ENCODE data around the gene RPL39L.

The RPL39L gene

DNA sequence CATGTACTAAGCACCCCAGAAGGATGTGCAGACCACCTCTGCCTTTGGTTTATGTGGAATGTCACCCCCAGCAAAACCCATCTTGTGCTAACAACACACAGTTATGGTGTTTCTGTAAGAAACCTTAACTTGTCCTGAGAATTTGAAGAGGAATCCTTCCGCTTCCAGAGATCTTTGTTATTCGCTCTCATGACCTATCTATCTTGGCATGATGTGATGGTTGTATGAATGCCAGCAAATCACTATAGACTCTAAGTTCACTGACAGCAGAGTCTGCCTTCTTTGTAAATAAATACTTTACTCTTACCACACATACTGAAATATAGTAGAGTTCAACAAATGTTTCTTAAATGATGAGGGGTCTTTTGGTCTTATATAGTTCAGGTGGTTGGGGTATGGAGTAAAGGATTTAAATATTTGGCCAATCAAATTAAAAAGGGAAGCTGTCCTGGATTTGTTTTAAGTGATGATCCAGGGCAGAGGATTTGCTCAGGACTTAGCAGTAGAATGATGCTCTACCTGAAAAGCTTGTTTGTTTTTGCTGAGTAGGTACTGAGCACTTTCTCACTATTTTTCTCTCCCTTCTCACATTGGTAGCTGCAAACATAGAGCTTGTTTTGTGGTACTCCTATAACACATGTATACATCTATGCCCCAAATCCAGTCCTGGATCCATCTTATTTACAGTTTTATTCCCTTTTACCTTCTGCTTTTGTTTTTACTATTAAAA is 30.1 kb upstream of the RPL39L start:
- no peak for TF ChIP-seq SIN3A (IDR thresholded peaks at IDR 0.05; ENCODE audit: borderline replicate concordance, insufficient read depth, low read length)
- no peak for TF ChIP-seq FOXP2 (optimal IDR thresholded peaks at IDR 0.05; ENCODE audit: borderline replicate concordance, extremely low read depth, extremely low read length, insufficient read depth)
- no peak for TF ChIP-seq TAF1 (IDR thresholded peaks at IDR 0.05; ENCODE audit: borderline replicate concordance, insufficient read depth, low read length)
- TF ChIP-seq POLR2AphosphoS5 (IDR thresholded peaks at IDR 0.05; ENCODE audit: low read depth, low read length), result no peak
- TF ChIP-seq, protein P1, sequence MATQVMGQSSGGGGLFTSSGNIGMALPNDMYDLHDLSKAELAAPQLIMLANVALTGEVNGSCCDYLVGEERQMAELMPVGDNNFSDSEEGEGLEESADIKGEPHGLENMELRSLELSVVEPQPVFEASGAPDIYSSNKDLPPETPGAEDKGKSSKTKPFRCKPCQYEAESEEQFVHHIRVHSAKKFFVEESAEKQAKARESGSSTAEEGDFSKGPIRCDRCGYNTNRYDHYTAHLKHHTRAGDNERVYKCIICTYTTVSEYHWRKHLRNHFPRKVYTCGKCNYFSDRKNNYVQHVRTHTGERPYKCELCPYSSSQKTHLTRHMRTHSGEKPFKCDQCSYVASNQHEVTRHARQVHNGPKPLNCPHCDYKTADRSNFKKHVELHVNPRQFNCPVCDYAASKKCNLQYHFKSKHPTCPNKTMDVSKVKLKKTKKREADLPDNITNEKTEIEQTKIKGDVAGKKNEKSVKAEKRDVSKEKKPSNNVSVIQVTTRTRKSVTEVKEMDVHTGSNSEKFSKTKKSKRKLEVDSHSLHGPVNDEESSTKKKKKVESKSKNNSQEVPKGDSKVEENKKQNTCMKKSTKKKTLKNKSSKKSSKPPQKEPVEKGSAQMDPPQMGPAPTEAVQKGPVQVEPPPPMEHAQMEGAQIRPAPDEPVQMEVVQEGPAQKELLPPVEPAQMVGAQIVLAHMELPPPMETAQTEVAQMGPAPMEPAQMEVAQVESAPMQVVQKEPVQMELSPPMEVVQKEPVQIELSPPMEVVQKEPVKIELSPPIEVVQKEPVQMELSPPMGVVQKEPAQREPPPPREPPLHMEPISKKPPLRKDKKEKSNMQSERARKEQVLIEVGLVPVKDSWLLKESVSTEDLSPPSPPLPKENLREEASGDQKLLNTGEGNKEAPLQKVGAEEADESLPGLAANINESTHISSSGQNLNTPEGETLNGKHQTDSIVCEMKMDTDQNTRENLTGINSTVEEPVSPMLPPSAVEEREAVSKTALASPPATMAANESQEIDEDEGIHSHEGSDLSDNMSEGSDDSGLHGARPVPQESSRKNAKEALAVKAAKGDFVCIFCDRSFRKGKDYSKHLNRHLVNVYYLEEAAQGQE (IDR thresholded peaks at IDR 0.05; ENCODE audit: insufficient read depth in 1 of 2, low read depth in 2 of 2, low read length in 2 of 2), result no peak

GRCh38 chr3:187167777-187168176 is 28.5 kb upstream of the RPL39L start:
- TF ChIP-seq POLR2AphosphoS5 (IDR thresholded peaks at IDR 0.05; ENCODE audit: low read depth, low read length) (no peak), TAF1 (IDR thresholded peaks at IDR 0.05; ENCODE audit: borderline replicate concordance, insufficient read depth, low read length) (no peak), SIN3A (IDR thresholded peaks at IDR 0.05; ENCODE audit: borderline replicate concordance, insufficient read depth, low read length) (no peak), FOXP2 (optimal IDR thresholded peaks at IDR 0.05; ENCODE audit: borderline replicate concordance, extremely low read depth, extremely low read length, insufficient read depth) (no peak)
- TF ChIP-seq, protein P1 (IDR thresholded peaks at IDR 0.05; ENCODE audit: insufficient read depth in 1 of 2, low read depth in 2 of 2, low read length in 2 of 2), result no peak

- TF ChIP-seq SIN3A (IDR thresholded peaks at IDR 0.05; ENCODE audit: borderline replicate concordance, insufficient read depth, low read length) (no peak), TAF1 (IDR thresholded peaks at IDR 0.05; ENCODE audit: borderline replicate concordance, insufficient read depth, low read length) (no peak), FOXP2 (optimal IDR thresholded peaks at IDR 0.05; ENCODE audit: borderline replicate concordance, extremely low read depth, extremely low read length, insufficient read depth) (no peak), POLR2AphosphoS5 (IDR thresholded peaks at IDR 0.05; ENCODE audit: low read depth, low read length) (no peak)
- TF ChIP-seq, protein P1 (IDR thresholded peaks at IDR 0.05; ENCODE audit: insufficient read depth in 1 of 2, low read depth in 2 of 2, low read length in 2 of 2), result no peak
Measured at GRCh38 chr3:187166750-187167149, 27.5 kb upstream of the RPL39L start.

DNA sequence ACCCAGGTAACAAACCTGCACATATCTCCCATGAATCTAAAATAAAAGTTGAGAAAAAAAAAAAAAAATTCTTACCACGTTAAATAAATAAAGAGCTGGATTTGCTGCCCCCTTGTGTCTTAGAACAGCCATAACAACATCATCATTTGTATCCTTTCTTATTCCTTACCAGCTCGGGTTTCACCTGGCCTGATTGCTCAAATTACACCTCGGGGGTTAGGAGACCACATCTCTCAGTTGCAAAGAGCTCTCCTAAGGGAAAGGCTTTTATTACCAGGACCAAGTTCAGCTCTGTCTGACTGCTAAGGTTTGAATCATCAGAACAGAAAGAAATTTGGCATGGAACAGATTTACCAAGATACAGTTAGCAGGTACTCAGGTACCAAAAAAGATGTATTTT is 25.8 kb upstream of the RPL39L start:
- TF ChIP-seq SIN3A (IDR thresholded peaks at IDR 0.05; ENCODE audit: borderline replicate concordance, insufficient read depth, low read length), result no peak
- TF ChIP-seq TAF1 (IDR thresholded peaks at IDR 0.05; ENCODE audit: borderline replicate concordance, insufficient read depth, low read length), result no peak
- TF ChIP-seq, protein P1 (IDR thresholded peaks at IDR 0.05; ENCODE audit: insufficient read depth in 1 of 2, low read depth in 2 of 2, low read length in 2 of 2), result no peak
- no peak for TF ChIP-seq POLR2AphosphoS5 (IDR thresholded peaks at IDR 0.05; ENCODE audit: low read depth, low read length)
- TF ChIP-seq FOXP2 (optimal IDR thresholded peaks at IDR 0.05; ENCODE audit: borderline replicate concordance, extremely low read depth, extremely low read length, insufficient read depth), result no peak
